Upper lobe of right lung (tissue), 1 donor: ENCODE results near the gene MAP3K9. TPM values are rescaled to one million over a fixed set of nuclear protein-coding genes. Genes with fewer than 3 reads are reported as not detected.

Experiments used
- ATAC-seq: fragments of 200-7000 bp; cut with Tn5 transposase; one replicate; pipeline ENCODE4 v1.9.1; 2020; ENCODE audit warnings: mild to moderate bottlenecking, moderate library complexity
- DNase-seq: peaks from one replicate; pipeline ENCODE4 v3.0.0-alpha.2; 2020
- H3K27ac ChIP-seq: fragments of 200-600 bp; one replicate; pipeline ENCODE4 v1.8.0; 2022
- H3K27me3 ChIP-seq: fragments of 200-600 bp; one replicate; pipeline ENCODE4 v1.8.0; 2022; ENCODE audit warnings: mild to moderate bottlenecking
- H3K36me3 ChIP-seq: fragments of 200-600 bp; one replicate; pipeline ENCODE4 v1.8.0; 2022
- H3K4me1 ChIP-seq: fragments of 200-600 bp; one replicate; pipeline ENCODE4 v1.8.0; 2022
- H3K4me3 ChIP-seq: fragments of 200-600 bp; one replicate; pipeline ENCODE4 v1.8.0; 2022; ENCODE audit warnings: mild to moderate bottlenecking
- H3K9me3 ChIP-seq: fragments of 200-600 bp; one replicate; pipeline ENCODE4 v1.8.0; 2022
- CTCF ChIP-seq: fragments of 200-600 bp; IDR thresholded peaks from one replicate; pipeline ENCODE4 v1.8.0; 2022; ENCODE audit warnings: antibody characterized with exemption
- intact Hi-C: fragments of 100-400 bp; cut with DNase I; formaldehyde crosslinking; loops from one replicate; pipeline ENCODE4 v1.11.0; 2022
- total RNA-seq: library from RNA; stranded (reverse); fragmentation: NEBNext Ultra II Directional; extraction: Animal tissue kit (Norgen Biotek cat#: 25700); gene quantifications from one replicate; pipeline ENCODE4 v1.2.1, GENCODE V29; 2021
- donor health status: DM: no; HTN: yes; CAD: no; lungs with severe emphysema.

MAP3K9 gene
- total RNA-seq, 1 donor from 2014 or later: 12.0 TPM

GRCh38 chr14:70699646-70700045 lies 109.7 kb downstream of the MAP3K9 start:
- intact Hi-C loops: no loop called here
- no peak for TF ChIP-seq CTCF

GRCh38 chr14:70698288-70698687 lies 111.0 kb downstream of the MAP3K9 start:
- no peak for TF ChIP-seq CTCF
- H3K9me3 ChIP-seq: no peaks in the 10 kb centered on the region
- peaks cover 8% of the 10 kb centered on the region for H3K4me1 ChIP-seq
- ATAC-seq (peak; percentile 81), DNase-seq (no peak)
- H3K36me3 ChIP-seq: no peaks in the 10 kb centered on the region
- no peaks in the 10 kb centered on the region for H3K27me3 ChIP-seq
- intact Hi-C loops: no loop called here
- H3K27ac ChIP-seq: no peak overlapping the region
- no peak overlapping the region for H3K4me3 ChIP-seq

More at GRCh38 chr14:70699646-70700045, 109.7 kb downstream of the MAP3K9 start:
- no peaks in the 10 kb centered on the region for H3K36me3 ChIP-seq
- ATAC-seq: no peak
- no peak for DNase-seq
- H3K4me3 ChIP-seq: no peak overlapping the region
- no peaks in the 10 kb centered on the region for H3K9me3 ChIP-seq
- H3K27me3 ChIP-seq: no peaks in the 10 kb centered on the region
- peaks cover 8% of the 10 kb centered on the region for H3K4me1 ChIP-seq
- no peak overlapping the region for H3K27ac ChIP-seq

GRCh38 chr14:70697701-70698100 lies 111.6 kb downstream of the MAP3K9 start:
- intact Hi-C loops: no loop called here
- H3K27ac ChIP-seq: no peak overlapping the region
- H3K27me3 ChIP-seq: no peaks in the 10 kb centered on the region
- ATAC-seq (no peak), DNase-seq (no peak)
- no peaks in the 10 kb centered on the region for H3K9me3 ChIP-seq
- peaks cover 8% of the 10 kb centered on the region for H3K4me1 ChIP-seq
- no peaks in the 10 kb centered on the region for H3K36me3 ChIP-seq
- no peak for TF ChIP-seq CTCF
- H3K4me3 ChIP-seq: no peak overlapping the region

GRCh38 chr14:70696026-70696425 lies 113.3 kb downstream of the MAP3K9 start:
- intact Hi-C loops: no loop called here
- ATAC-seq: no peak

GRCh38 chr14:70692210-70692609 lies 117.1 kb downstream of the MAP3K9 start:
- DNase-seq: no peak
- H3K4me1 ChIP-seq: peaks cover 1% of the 10 kb centered on the region
- no peaks in the 10 kb centered on the region for H3K9me3 ChIP-seq
- H3K27ac ChIP-seq: no peak overlapping the region
- no peaks in the 10 kb centered on the region for H3K27me3 ChIP-seq
- H3K36me3 ChIP-seq: no peaks in the 10 kb centered on the region
- H3K4me3 ChIP-seq: no peak overlapping the region
- no peak for TF ChIP-seq CTCF
- intact Hi-C loops: no loop called here
- peak; percentile 80 for ATAC-seq

More at GRCh38 chr14:70696026-70696425, 113.3 kb downstream of the MAP3K9 start:
- Histone ChIP-seq H3K27me3 (no peaks in the 10 kb centered on the region), H3K9me3 (no peaks in the 10 kb centered on the region), H3K4me3 (no peak overlapping the region), H3K36me3 (no peaks in the 10 kb centered on the region), H3K4me1 (peaks cover 8% of the 10 kb centered on the region), H3K27ac (no peak overlapping the region)
- no peak for DNase-seq
- no peak for TF ChIP-seq CTCF
